Measurements from ENCODE around the gene CYSLTR2. TPM values are rescaled to one million over a fixed set of nuclear protein-coding genes. Genes with fewer than 3 reads are reported as not detected.

CYSLTR2 gene
- total RNA-seq, 1 experiment from 2014 or later = not detected

- no peak for DNase-seq
- POLR2A ChIA-PET (ENCODE audit: unreplicated experiment) = no interaction called here
- Histone ChIP-seq H3K79me2 (ENCODE audit: low read depth) (no peaks in the 10 kb centered on the region), H3K36me3 (ENCODE audit: low read depth) (no peaks in the 10 kb centered on the region), H3K4me2 (no peak overlapping the region), H3K9me3 (ENCODE audit: insufficient read depth, low read depth) (no peaks in the 10 kb centered on the region), H3K9me2 (ENCODE audit: insufficient read depth) (no peaks in the 10 kb centered on the region), H3F3A (ENCODE audit: insufficient read depth, low read depth) (peaks cover 5% of the 10 kb centered on the region; the same call in 1 of the 2 replicates), H3K27me3 (ENCODE audit: insufficient read depth, low read depth) (no peaks in the 10 kb centered on the region), H3K4me3 (no peak overlapping the region), H3K4me1 (replicated peaks; ENCODE audit: insufficient read depth) (no peaks in the 10 kb centered on the region; the same call in 1 of the 2 replicates), H3K27ac (no peak overlapping the region), H4K20me1 (ENCODE audit: insufficient read depth) (no peaks in the 10 kb centered on the region), H2AFZ (no peak overlapping the region)
- no TSS peak for BruUV-seq (replicated peaks)
- TF ChIP-seq CTCF (conservative IDR thresholded peaks at IDR 0.05) (no peak), EZH2 (IDR thresholded peaks at IDR 0.05; ENCODE audit: low read depth) (no peak)
- intact Hi-C loops (cut with micrococcal nuclease; ENCODE audit: unreplicated experiment) = no loop called here
- CTCF ChIA-PET = no interaction called here
Observed at GRCh38 chr13:48645845-48646244, 7.9 kb upstream of the CYSLTR2 start.

GRCh38 chr13:48646791-48647190, 6.9 kb upstream of the CYSLTR2 start:
- POLR2A ChIA-PET (ENCODE audit: unreplicated experiment) = no interaction called here

GRCh38 chr13:48647625-48648024, 6.1 kb upstream of the CYSLTR2 start:
- DNase-seq = no peak
- Histone ChIP-seq H3K27me3 (ENCODE audit: insufficient read depth, low read depth) (no peaks in the 10 kb centered on the region), H3K9me3 (ENCODE audit: insufficient read depth, low read depth) (no peaks in the 10 kb centered on the region), H3K79me2 (ENCODE audit: low read depth) (no peaks in the 10 kb centered on the region), H3F3A (ENCODE audit: insufficient read depth, low read depth) (peaks cover 5% of the 10 kb centered on the region; the same call in 1 of the 2 replicates), H3K4me1 (replicated peaks; ENCODE audit: insufficient read depth) (no peaks in the 10 kb centered on the region; the same call in 1 of the 2 replicates), H3K9me2 (ENCODE audit: insufficient read depth) (no peaks in the 10 kb centered on the region), H4K20me1 (ENCODE audit: insufficient read depth) (no peaks in the 10 kb centered on the region), H3K36me3 (ENCODE audit: low read depth) (no peaks in the 10 kb centered on the region), H3K27ac (no peak overlapping the region), H3K4me2 (no peak overlapping the region), H2AFZ (no peak overlapping the region), H3K4me3 (no peak overlapping the region)
- POLR2A ChIA-PET (ENCODE audit: unreplicated experiment) = no interaction called here
- TF ChIP-seq CTCF (conservative IDR thresholded peaks at IDR 0.05) = no peak
- no peak for TF ChIP-seq EZH2 (IDR thresholded peaks at IDR 0.05; ENCODE audit: low read depth)
- intact Hi-C loops (cut with micrococcal nuclease; ENCODE audit: unreplicated experiment) = no loop called here
- CTCF ChIA-PET = no interaction called here
- no TSS peak for BruUV-seq (replicated peaks)

More at GRCh38 chr13:48646791-48647190, 6.9 kb upstream of the CYSLTR2 start:
- Histone ChIP-seq H3K4me3 (no peak overlapping the region), H3K79me2 (ENCODE audit: low read depth) (no peaks in the 10 kb centered on the region), H3K4me1 (replicated peaks; ENCODE audit: insufficient read depth) (no peaks in the 10 kb centered on the region; the same call in 1 of the 2 replicates), H3K27ac (no peak overlapping the region), H3F3A (ENCODE audit: insufficient read depth, low read depth) (peaks cover 5% of the 10 kb centered on the region; the same call in 1 of the 2 replicates), H4K20me1 (ENCODE audit: insufficient read depth) (no peaks in the 10 kb centered on the region), H3K9me2 (ENCODE audit: insufficient read depth) (no peaks in the 10 kb centered on the region), H3K9me3 (ENCODE audit: insufficient read depth, low read depth) (no peaks in the 10 kb centered on the region), H3K4me2 (no peak overlapping the region), H2AFZ (no peak overlapping the region), H3K27me3 (ENCODE audit: insufficient read depth, low read depth) (no peaks in the 10 kb centered on the region), H3K36me3 (ENCODE audit: low read depth) (no peaks in the 10 kb centered on the region)
- DNase-seq = no peak
- BruUV-seq (replicated peaks) = no TSS peak
- intact Hi-C loops (cut with micrococcal nuclease; ENCODE audit: unreplicated experiment) = no loop called here
- no peak for TF ChIP-seq CTCF (conservative IDR thresholded peaks at IDR 0.05)
- CTCF ChIA-PET = no interaction called here

Data from PC-9 (cell line).